SK-N-SH (cell line): ENCODE data around the gene ERRFI1. TPM values are rescaled to one million over a fixed set of nuclear protein-coding genes. Genes with fewer than 3 reads are reported as not detected.

Source experiments
- CTCF ChIA-PET: fragments of 300-600, 350-600 bp; formaldehyde crosslinking; extraction: SDS; loops from one replicate; lab custom pipeline; 2021; lab: Yijun Ruan, JAX
- POLR2A ChIA-PET: fragments of 350-600 bp; sonication (Branson Sonifier 250); formaldehyde crosslinking; extraction: SDS; loops from one replicate; lab custom pipeline; 2020; ENCODE audit warnings: antibody characterized with exemption, inconsistent platforms; lab: Yijun Ruan, JAX
- DNase-seq: peaks from one replicate; pipeline ENCODE4 v3.0.0; 2012
- H2AFZ ChIP-seq: fragments of 200-600 bp; sonication (generic); 2 replicates; pipeline ENCODE4 v1.8.1; 2016; ENCODE audit warnings: antibody characterized with exemption, mild to moderate bottlenecking, low read depth
- H3F3A ChIP-seq: fragments of 200-600 bp; sonication (generic); replicated peaks from 2 replicates; pipeline ENCODE3; 2016; ENCODE audit warnings: antibody characterized with exemption, mild to moderate bottlenecking; ENCODE audit not compliant: insufficient read depth
- H3K27ac ChIP-seq, 2 experiments: fragments of 200-500 bp in 1 of 2; fragments of 200-600 bp in 1 of 2; sonication (Bioruptor generic) in 1 of 2; sonication (generic), shearing (Covaris generic) in 1 of 2; 2 replicates each; pipeline versions ENCODE4 v1.5.1 to v1.6.1; 2014 to 2016; ENCODE audit warnings: low read depth in 2 of 2, inconsistent platforms in 1 of 2, low read length in 1 of 2, mild to moderate bottlenecking in 1 of 2, mixed read lengths in 1 of 2
- H3K27me3 ChIP-seq: fragments of 200-600 bp; sonication (generic), shearing (Covaris generic); 2 replicates; pipeline ENCODE4 v1.6.1; 2016; ENCODE audit warnings: mixed run types; ENCODE audit not compliant: insufficient read depth
- H3K36me3 ChIP-seq, 2 experiments: fragments of 200-500 bp in 1 of 2; fragments of 200-600 bp in 1 of 2; sonication (Bioruptor generic) in 1 of 2; sonication (generic) in 1 of 2; replicated peaks in 1 of 2; 2 replicates each; pipeline versions ENCODE3 to v1.5.1; 2014 to 2016; ENCODE audit warnings: low read length in 1 of 2, mild to moderate bottlenecking in 1 of 2; ENCODE audit not compliant: insufficient read depth in 2 of 2, control insufficient read depth in 1 of 2
- H3K4me1 ChIP-seq, 2 experiments: fragments of 200-500 bp in 1 of 2; fragments of 200-600 bp in 1 of 2; sonication (Bioruptor generic) in 1 of 2; sonication (generic), shearing (Covaris generic) in 1 of 2; 2 replicates each; pipeline versions ENCODE4 v1.5.1 to v1.6.1; 2014 to 2016; ENCODE audit warnings: low read depth in 1 of 2, low read length in 1 of 2, mixed run types in 1 of 2; ENCODE audit not compliant: insufficient read depth in 2 of 2, control insufficient read depth in 1 of 2
- H3K4me2 ChIP-seq: fragments of 200-600 bp; sonication (generic), shearing (Covaris generic); 2 replicates; pipeline ENCODE4 v1.6.1; 2017; ENCODE audit warnings: mixed run types
- H3K4me3 ChIP-seq, 2 experiments: fragments of 200-500 bp in 1 of 2; fragments of 200-600 bp in 1 of 2; sonication (Bioruptor generic) in 1 of 2; sonication (generic), shearing (Covaris generic) in 1 of 2; 2 replicates each; pipeline versions ENCODE4 v1.5.1 to v1.8.1; 2014 to 2016; ENCODE audit warnings: low read depth in 2 of 2, inconsistent platforms in 1 of 2, low read length in 1 of 2, mild to moderate bottlenecking in 1 of 2, mixed read lengths in 1 of 2, moderate library complexity in 1 of 2
- H3K79me2 ChIP-seq: fragments of 200-600 bp; sonication (generic); 2 replicates; pipeline ENCODE4 v1.8.1; 2017; ENCODE audit warnings: mild to moderate bottlenecking; ENCODE audit not compliant: insufficient read depth
- H3K9ac ChIP-seq: fragments of 200-600 bp; sonication (generic); 2 replicates; pipeline ENCODE4 v1.6.1; 2017; ENCODE audit warnings: mixed run types
- H3K9me2 ChIP-seq: fragments of 200-600 bp; sonication (generic); 2 replicates; pipeline ENCODE4 v1.6.1; 2017; ENCODE audit warnings: mixed run types
- H3K9me3 ChIP-seq: fragments of 200-600 bp; sonication (generic); 2 replicates; pipeline ENCODE4 v1.6.1; 2017; ENCODE audit warnings: mixed run types, mild to moderate bottlenecking, moderate library complexity
- H4K20me1 ChIP-seq: fragments of 200-600 bp; sonication (generic); 2 replicates; pipeline ENCODE4 v1.6.1; 2017; ENCODE audit warnings: mild to moderate bottlenecking, mixed run types; ENCODE audit not compliant: insufficient read depth
- EP300 ChIP-seq, 2 experiments: IDR thresholded peaks; 2 replicates each; pipeline versions ENCODE4 v1.4.0 to v1.6.1; 2012; ENCODE audit warnings: borderline replicate concordance in 1 of 2, low read depth in 1 of 2, low read length in 1 of 2
- RCOR1 ChIP-seq: fragments of 150-350 bp; IDR thresholded peaks from 2 replicates; pipeline ENCODE4 v1.6.1; 2017; ENCODE audit warnings: antibody characterized with exemption, low read length
- SMC3 ChIP-seq: IDR thresholded peaks from 2 replicates; pipeline ENCODE4 v1.6.1; 2012; ENCODE audit warnings: low read depth, low read length, improper control_type of control experiment
- TEAD4 ChIP-seq: IDR thresholded peaks from 2 replicates; pipeline ENCODE4 v1.4.0; 2012; ENCODE audit warnings: mild to moderate bottlenecking, borderline replicate concordance; ENCODE audit not compliant: insufficient read depth
- WGBS: methylation state at CpG from one replicate; pipeline ENCODE4 v1.1.6; 2017; ENCODE audit warnings: low lambda C conversion rate; 5-methylcytosine and 5-hydroxymethylcytosine counted together
- polyA plus RNA-seq, 3 experiments: library from polyadenylated mRNA; depleted of rRNA; stranded (reverse); fragments of >200 nt; gene quantifications; 2 replicates each; pipeline ENCODE4 v1.2.3, GENCODE V29; 2012
- TF ChIP-seq, protein P1 (sequence below): IDR thresholded peaks from 2 replicates; pipeline ENCODE4 v1.4.0; 2012; ENCODE audit warnings: low read depth, borderline replicate concordance
- TF ChIP-seq, protein P2 (sequence below): IDR thresholded peaks from 2 replicates; pipeline ENCODE4 v1.4.0; 2012; ENCODE audit warnings: low read depth, borderline replicate concordance

Gene ERRFI1
- polyA plus RNA-seq, 1 of the 3 experiments (the other 2 are of a cell fraction): 65.6 TPM

DNA sequence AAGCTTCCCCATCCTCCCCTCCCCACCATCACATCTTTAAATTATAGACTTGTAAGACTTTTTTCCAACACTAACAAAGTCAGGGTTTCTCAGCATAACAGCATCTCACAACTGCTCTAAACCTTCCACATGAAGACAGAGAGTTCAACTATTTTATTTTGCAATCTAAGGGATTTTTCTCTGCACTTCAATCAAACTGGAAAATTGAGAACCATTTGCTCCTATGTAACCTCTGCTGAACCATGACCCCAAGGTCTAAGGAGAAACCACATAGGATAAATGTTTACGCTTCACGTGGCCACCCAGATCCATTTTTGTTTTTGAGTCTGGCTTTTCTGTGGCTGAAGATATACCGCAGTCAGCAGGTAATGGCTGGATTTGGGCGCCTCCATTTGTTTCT is 13.2 kb downstream of the ERRFI1 start:
- no peak overlapping the region for H2AFZ ChIP-seq
- peaks cover 41% of the 10 kb centered on the region for H3F3A ChIP-seq
- CTCF ChIA-PET: interaction anchor here (0.8 to 10.6 kb wide), 6 partner anchors 11 to 336 kb away, joined by 3 to 293 read pairs (median 36); partner anchors contain the start of gene SLC45A1
- no peak overlapping the region for H3K4me2 ChIP-seq
- peaks cover 28 to 45% of the 10 kb centered on the region in 2 experiments for H3K36me3 ChIP-seq
- POLR2A ChIA-PET: no interaction called here
- no peak overlapping the region for H3K27ac ChIP-seq
- 100% methylated on average over 4 of the region's 4 CpGs for WGBS
- no peak overlapping the region for H3K9ac ChIP-seq
- no peak for DNase-seq
- peaks cover 12% of the 10 kb centered on the region; the same call in 1 of the 2 replicates for H4K20me1 ChIP-seq
- H3K4me1 ChIP-seq: peaks cover 13 to 25% of the 10 kb centered on the region in 2 experiments
- no peaks in the 10 kb centered on the region for H3K9me2 ChIP-seq
- H3K27me3 ChIP-seq: no peaks in the 10 kb centered on the region
- no peak overlapping the region for H3K4me3 ChIP-seq
- H3K79me2 ChIP-seq: peaks cover 63% of the 10 kb centered on the region
- TF ChIP-seq EP300 (IDR thresholded peaks at IDR 0.05; ENCODE audit: borderline replicate concordance in 1 of 2, low read depth in 1 of 2, low read length in 1 of 2) (no peak), SMC3 (no peak), TEAD4 (no peak), RCOR1 (no peak)
- TF ChIP-seq, protein P1, sequence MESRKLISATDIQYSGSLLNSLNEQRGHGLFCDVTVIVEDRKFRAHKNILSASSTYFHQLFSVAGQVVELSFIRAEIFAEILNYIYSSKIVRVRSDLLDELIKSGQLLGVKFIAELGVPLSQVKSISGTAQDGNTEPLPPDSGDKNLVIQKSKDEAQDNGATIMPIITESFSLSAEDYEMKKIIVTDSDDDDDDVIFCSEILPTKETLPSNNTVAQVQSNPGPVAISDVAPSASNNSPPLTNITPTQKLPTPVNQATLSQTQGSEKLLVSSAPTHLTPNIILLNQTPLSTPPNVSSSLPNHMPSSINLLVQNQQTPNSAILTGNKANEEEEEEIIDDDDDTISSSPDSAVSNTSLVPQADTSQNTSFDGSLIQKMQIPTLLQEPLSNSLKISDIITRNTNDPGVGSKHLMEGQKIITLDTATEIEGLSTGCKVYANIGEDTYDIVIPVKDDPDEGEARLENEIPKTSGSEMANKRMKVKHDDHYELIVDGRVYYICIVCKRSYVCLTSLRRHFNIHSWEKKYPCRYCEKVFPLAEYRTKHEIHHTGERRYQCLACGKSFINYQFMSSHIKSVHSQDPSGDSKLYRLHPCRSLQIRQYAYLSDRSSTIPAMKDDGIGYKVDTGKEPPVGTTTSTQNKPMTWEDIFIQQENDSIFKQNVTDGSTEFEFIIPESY: no peak
- TF ChIP-seq, protein P2, sequence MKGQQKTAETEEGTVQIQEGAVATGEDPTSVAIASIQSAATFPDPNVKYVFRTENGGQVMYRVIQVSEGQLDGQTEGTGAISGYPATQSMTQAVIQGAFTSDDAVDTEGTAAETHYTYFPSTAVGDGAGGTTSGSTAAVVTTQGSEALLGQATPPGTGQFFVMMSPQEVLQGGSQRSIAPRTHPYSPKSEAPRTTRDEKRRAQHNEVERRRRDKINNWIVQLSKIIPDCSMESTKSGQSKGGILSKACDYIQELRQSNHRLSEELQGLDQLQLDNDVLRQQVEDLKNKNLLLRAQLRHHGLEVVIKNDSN: no peak
- H3K9me3 ChIP-seq: no peaks in the 10 kb centered on the region

DNA sequence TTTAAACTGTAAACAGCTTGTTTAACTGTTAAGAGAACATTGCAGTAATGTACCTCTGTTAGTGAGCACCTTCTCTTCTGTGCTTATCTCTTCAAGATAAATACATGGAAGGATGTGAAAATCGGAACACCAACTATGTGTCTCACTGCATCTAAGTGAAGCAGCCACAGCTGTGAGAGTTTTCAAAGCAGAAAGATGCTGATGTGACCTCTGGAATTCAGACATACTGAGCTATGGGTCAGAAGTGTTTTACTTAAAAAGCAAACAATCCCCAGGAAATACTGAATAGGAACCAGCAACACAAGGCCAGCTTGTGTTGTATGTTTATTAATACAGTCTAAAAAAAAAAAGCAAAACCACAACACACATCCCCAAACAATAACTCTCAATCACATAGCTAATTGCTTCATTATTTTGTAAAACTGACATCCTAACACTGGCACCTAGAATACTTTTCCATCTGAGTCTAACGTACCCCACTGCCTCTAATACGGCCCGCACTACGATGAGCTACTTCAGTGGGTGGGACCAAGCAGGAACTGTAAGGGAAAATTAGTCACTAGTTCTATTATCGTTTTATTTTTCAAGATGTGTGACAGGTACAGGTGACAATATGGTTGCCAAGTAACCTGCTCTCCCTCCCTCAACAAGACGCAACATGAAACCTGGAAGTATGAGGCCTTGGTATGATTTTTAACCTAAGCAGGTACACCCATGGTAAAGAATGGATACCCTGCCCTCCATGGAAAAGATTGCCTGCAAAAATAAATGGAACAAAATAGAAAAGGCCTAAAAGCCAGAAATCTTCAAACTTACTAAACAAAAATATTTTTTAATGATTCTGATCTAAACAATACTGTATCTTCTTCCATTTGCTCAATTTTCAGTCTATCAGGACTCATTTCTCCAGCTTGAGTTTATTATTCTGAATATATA is 13.9 kb downstream of the ERRFI1 start:
- Histone ChIP-seq H3F3A (peaks cover 34% of the 10 kb centered on the region), H3K27ac (no peak overlapping the region), H3K27me3 (no peaks in the 10 kb centered on the region), H3K9me3 (no peaks in the 10 kb centered on the region), H3K79me2 (peaks cover 55% of the 10 kb centered on the region), H3K4me3 (no peak overlapping the region), H3K4me2 (no peak overlapping the region), H3K4me1 (peaks cover 6 to 21% of the 10 kb centered on the region in 2 experiments), H3K36me3 (peaks cover 28 to 45% of the 10 kb centered on the region in 2 experiments), H4K20me1 (peaks cover 9% of the 10 kb centered on the region; the same call in 1 of the 2 replicates), H3K9ac (no peak overlapping the region), H2AFZ (no peak overlapping the region), H3K9me2 (no peaks in the 10 kb centered on the region)
- ChIA-PET POLR2A (no interaction called here), CTCF (interaction anchor here (1.1 to 10.6 kb wide), 4 partner anchors 31 to 336 kb away, joined by 4 to 293 read pairs (median 44); partner anchors contain the start of gene SLC45A1)
- DNase-seq: no peak
- no peak for TF ChIP-seq TEAD4
- 93% methylated on average over 7 of the region's 7 CpGs for whole genome bisulfite sequencing
